Natural killer cell treated with Interleukin-12 subunit alpha and Interleukin-12 subunit beta and Interleukin-15 and Interleukin-18, amount 100 ng/mL, for 72 hours (primary cell): Measurements from ENCODE around the gene SERTM2. TPM values are rescaled to one million over a fixed set of nuclear protein-coding genes. Genes with fewer than 3 reads are reported as not detected.
"Not testable (repeated sequence)": the region's sequence is repeated elsewhere in the genome, so short reads cannot be mapped to it uniquely, and the experiment has no call there.

Source experiments
- ATAC-seq, 2 donors: fragments of 150-1000 bp; cut with Tn5 transposase in 1 of 2; sonication (Bioruptor Pico), chemical (Tn5 transposase) in 1 of 2; 2 replicates each; pipeline ENCODE4 v1.10.0; 2021
- DNase-seq: peaks from one replicate; pipeline ENCODE4 v3.0.0; 2022; ENCODE audit warnings: low spot score
- H3K27ac Mint-ChIP-seq, 2 donors: 1 replicate in 1 of 2; 2 replicates in 1 of 2; pipeline ENCODE4 v1.8.0; 2022; ENCODE audit warnings: mixed read lengths in 2 of 2, mild to moderate bottlenecking in 1 of 2, moderate library complexity in 1 of 2
- H3K27me3 Mint-ChIP-seq, 2 donors: 1 replicate in 1 of 2; 2 replicates in 1 of 2; pipeline ENCODE4 v1.8.0; 2022; ENCODE audit warnings: mixed read lengths in 2 of 2
- H3K36me3 Mint-ChIP-seq: one replicate; pipeline ENCODE4 v1.8.0; 2022; ENCODE audit warnings: mixed read lengths
- H3K4me1 Mint-ChIP-seq, 2 donors: 1 replicate in 1 of 2; 2 replicates in 1 of 2; pipeline ENCODE4 v1.8.0; 2022; ENCODE audit warnings: low read depth in 2 of 2, mixed read lengths in 2 of 2, mild to moderate bottlenecking in 1 of 2
- H3K4me3 Mint-ChIP-seq: one replicate; pipeline ENCODE4 v1.8.0; 2022; ENCODE audit warnings: mixed read lengths
- H3K9me3 Mint-ChIP-seq: 2 replicates; pipeline ENCODE4 v1.8.0; 2022; ENCODE audit warnings: mixed read lengths
- total RNA-seq, 2 donors: library from RNA; stranded (reverse); gene quantifications; one replicate each; pipeline ENCODE4 v1.2.3, GENCODE V29; 2022

Gene SERTM2
- total RNA-seq, 2 donors from 2014 or later: not detected

DNA sequence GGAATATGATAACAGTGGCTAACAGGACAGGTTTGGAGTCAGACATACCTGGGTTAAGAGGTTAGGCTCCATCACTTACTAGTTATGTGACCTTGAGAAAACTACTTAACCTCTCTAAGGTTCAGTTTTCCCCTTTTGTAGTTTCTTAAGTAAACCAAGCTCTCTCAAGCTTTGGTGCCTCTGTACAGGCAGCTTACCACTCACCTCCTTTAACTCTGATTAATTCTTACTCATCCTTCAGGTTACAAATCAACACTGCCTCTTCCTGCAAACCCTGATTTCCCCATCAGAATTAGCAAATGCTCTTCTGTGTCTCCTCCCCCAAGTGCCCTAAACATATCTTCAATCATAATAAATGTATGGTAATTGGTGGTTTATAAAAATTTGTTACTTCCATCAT, 3.5 kb upstream of the SERTM2 start:
- Mint-ChIP-seq H3K9me3 (no peaks in the 10 kb centered on the region), H3K27me3 (peaks cover 0 to 16% of the 10 kb centered on the region in 2 donors), H3K36me3 (no peaks in the 10 kb centered on the region), H3K27ac (no peak overlapping the region), H3K4me1 (no peaks in the 10 kb centered on the region), H3K4me3 (no peak overlapping the region)
- DNase-seq (no peak), ATAC-seq (no peak)

DNA sequence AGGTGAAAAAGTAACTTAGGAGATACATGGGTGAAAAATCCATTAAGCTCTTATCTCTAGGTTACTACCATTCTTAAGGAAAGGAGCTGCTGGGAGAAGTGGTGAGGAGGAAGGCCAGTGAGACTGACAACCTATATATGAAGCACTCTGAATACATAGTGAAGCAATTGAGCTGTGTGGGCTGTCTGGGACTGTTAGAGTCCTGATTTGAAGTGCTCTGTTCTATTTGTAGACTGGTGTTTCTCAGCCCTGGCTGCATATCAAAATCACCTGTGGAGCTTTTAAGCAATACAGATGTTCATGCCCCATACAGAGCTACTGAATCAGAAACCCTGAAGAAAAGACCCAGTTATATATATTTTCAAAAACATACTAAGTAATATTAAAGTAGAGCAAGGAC, 3.9 kb downstream of the SERTM2 start:
- Mint-ChIP-seq H3K27ac (no peak overlapping the region), H3K9me3 (no peaks in the 10 kb centered on the region), H3K4me1 (no peaks in the 10 kb centered on the region), H3K4me3 (no peak overlapping the region), H3K36me3 (no peaks in the 10 kb centered on the region), H3K27me3 (peaks cover 8 to 19% of the 10 kb centered on the region in 2 donors)
- ATAC-seq: no peak
- no peak for DNase-seq

GRCh38 chrX:111518667-111519066, 7.2 kb downstream of the SERTM2 start:
- no peak for ATAC-seq
- Mint-ChIP-seq H3K4me1 (no peaks in the 10 kb centered on the region), H3K27me3 (peaks cover 8 to 14% of the 10 kb centered on the region in 2 donors), H3K9me3 (no peaks in the 10 kb centered on the region), H3K4me3 (no peak overlapping the region), H3K27ac (no peak overlapping the region), H3K36me3 (no peaks in the 10 kb centered on the region)
- DNase-seq: no peak

GRCh38 chrX:111519215-111519614, 7.8 kb downstream of the SERTM2 start:
- Mint-ChIP-seq H3K27me3 (peaks cover 6 to 14% of the 10 kb centered on the region in 2 donors), H3K4me1 (no peaks in the 10 kb centered on the region)

DNA sequence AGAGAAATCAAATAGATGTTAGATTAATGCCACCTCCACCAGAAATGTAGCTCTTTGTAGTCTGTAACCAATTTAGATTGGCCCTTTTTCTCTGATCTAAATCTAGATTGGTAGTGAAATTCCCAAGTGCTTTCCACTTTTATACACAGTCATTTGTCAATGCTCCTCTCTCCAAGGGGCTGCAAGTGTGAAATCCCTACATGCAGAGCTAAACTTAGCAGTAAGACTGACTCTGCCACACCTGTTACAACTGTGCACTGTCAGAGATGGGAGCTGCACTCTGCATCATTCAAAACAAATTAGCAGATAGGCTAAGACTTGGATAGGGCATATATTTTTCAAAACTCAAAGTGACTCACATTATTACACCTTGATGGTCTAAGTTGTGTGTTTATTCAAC, 9.1 kb downstream of the SERTM2 start:
- no peaks in the 10 kb centered on the region for H3K9me3 Mint-ChIP-seq
- ATAC-seq: no peak
- H3K27me3 Mint-ChIP-seq: peaks cover 0 to 9% of the 10 kb centered on the region in 2 donors

More at GRCh38 chrX:111519215-111519614, 7.8 kb downstream of the SERTM2 start:
- H3K27ac Mint-ChIP-seq: no peak overlapping the region
- no peaks in the 10 kb centered on the region for H3K36me3 Mint-ChIP-seq
- DNase-seq (no peak), ATAC-seq (no peak)
- H3K9me3 Mint-ChIP-seq: no peaks in the 10 kb centered on the region
- H3K4me3 Mint-ChIP-seq: no peak overlapping the region

DNA sequence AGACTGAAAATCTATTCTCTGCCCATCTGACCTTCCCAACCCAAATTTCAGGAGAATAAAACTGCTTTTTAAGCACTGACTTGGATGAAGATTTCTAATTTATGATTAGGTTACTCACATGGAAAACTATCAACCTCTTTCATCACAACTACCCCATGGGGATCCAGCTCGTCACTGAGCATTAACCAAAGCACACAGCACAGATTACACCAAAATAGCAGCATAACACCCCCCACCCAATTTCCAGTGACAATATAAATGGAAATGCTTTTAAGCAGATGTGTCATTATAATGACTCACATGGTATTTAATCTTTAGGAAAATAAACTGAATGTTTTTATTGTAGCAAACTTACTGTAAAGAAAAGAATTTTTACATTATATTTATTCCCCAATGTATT, 9.7 kb downstream of the SERTM2 start:
- H3K27ac Mint-ChIP-seq: no peak overlapping the region
- peaks cover 0 to 6% of the 10 kb centered on the region in 2 donors for H3K27me3 Mint-ChIP-seq
- no peaks in the 10 kb centered on the region for H3K4me1 Mint-ChIP-seq
- H3K4me3 Mint-ChIP-seq: no peak overlapping the region
- ATAC-seq (no peak), DNase-seq (no peak)
- H3K9me3 Mint-ChIP-seq: no peaks in the 10 kb centered on the region
- no peaks in the 10 kb centered on the region for H3K36me3 Mint-ChIP-seq

More for the DNA sequence above, 9.1 kb downstream of the SERTM2 start:
- no peak for DNase-seq
- Mint-ChIP-seq H3K4me3 (no peak overlapping the region), H3K27ac (no peak overlapping the region), H3K4me1 (no peaks in the 10 kb centered on the region), H3K36me3 (no peaks in the 10 kb centered on the region)

DNA sequence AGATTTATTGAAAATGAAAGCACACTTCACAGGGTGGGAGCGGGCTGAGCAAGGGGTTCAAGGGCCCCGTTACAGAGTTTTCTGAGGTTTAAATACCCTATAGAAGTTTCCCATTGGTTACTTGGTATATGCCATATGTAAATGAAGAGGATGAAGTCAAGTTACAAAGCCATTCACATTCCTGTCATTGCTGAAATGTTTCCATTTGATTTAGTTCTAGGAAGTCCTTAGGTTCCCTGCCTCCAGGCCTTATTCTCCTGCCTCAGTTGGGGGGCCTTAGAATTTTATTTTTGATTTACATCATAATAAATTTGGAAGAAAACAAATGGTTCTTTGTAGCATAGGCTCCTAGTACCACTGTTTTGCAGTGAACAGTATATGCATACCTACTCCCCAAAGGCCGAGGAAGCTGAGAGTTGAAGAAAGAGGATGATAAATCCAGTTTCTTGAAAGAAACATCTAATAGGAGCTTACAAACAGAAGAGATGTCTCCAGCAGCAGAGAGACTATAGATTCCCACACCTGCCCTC, 31.8 kb downstream of the SERTM2 start:
- no peaks in the 10 kb centered on the region for H3K4me1 Mint-ChIP-seq
- H3K9me3 Mint-ChIP-seq: no peaks in the 10 kb centered on the region
- no peaks in the 10 kb centered on the region for H3K36me3 Mint-ChIP-seq
- ATAC-seq (no peak), DNase-seq (no peak)
- peaks cover 0 to 3% of the 10 kb centered on the region in 2 donors for H3K27me3 Mint-ChIP-seq
- no peak overlapping the region for H3K4me3 Mint-ChIP-seq
- no peak overlapping the region for H3K27ac Mint-ChIP-seq

GRCh38 chrX:111549235-111549634, 37.8 kb downstream of the SERTM2 start:
- not testable (repeated sequence) for H3K9me3 Mint-ChIP-seq

DNA sequence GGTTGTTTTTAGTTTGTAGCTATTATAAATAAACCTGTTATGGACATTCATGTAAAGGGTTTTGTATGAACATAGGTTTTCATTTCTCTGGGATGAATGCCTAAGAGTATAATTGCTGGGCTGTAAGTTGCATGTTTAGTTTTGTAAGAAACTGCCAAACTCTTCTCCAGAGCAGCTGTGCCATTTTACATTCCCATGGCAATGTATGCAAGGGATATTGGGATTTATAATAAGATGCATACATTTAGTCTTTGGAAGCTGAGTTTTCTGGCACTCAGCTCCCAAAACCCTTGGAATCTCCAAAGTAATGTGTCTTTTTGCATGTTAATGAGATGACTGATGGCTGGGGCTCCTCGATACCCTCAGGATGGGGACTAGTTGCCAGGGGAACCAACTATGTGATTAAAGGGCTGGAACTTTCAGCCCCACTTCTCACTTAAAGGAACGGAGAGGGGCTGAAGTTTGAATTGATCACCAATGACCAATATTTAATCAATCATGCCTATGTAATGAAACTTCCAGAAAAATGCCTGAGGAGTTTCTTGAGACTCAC, 44.0 kb downstream of the SERTM2 start:
- no peaks in the 10 kb centered on the region for H3K9me3 Mint-ChIP-seq
- H3K4me3 Mint-ChIP-seq: no peak overlapping the region
- peaks cover 0 to 4% of the 10 kb centered on the region in 2 donors for H3K27me3 Mint-ChIP-seq
- H3K4me1 Mint-ChIP-seq: no peaks in the 10 kb centered on the region
- no peak overlapping the region for H3K27ac Mint-ChIP-seq
- ATAC-seq (no peak), DNase-seq (no peak)
- no peaks in the 10 kb centered on the region for H3K36me3 Mint-ChIP-seq

More at GRCh38 chrX:111549235-111549634, 37.8 kb downstream of the SERTM2 start:
- H3K27me3 Mint-ChIP-seq: peaks cover 0 to 11% of the 10 kb centered on the region in 2 donors
- not testable (repeated sequence) for H3K36me3 Mint-ChIP-seq, ATAC-seq, H3K27ac Mint-ChIP-seq, H3K4me1 Mint-ChIP-seq, H3K4me3 Mint-ChIP-seq, DNase-seq

GRCh38 chrX:111560801-111561200, 49.4 kb downstream of the SERTM2 start:
- Mint-ChIP-seq H3K27ac (no peak overlapping the region), H3K9me3 (no peaks in the 10 kb centered on the region), H3K27me3 (peaks cover 0 to 6% of the 10 kb centered on the region in 2 donors), H3K36me3 (no peaks in the 10 kb centered on the region), H3K4me3 (no peak overlapping the region), H3K4me1 (no peaks in the 10 kb centered on the region)
- DNase-seq (no peak), ATAC-seq (no peak)

GRCh38 chrX:111561851-111562250, 50.4 kb downstream of the SERTM2 start:
- no peak overlapping the region for H3K27ac Mint-ChIP-seq
- H3K4me1 Mint-ChIP-seq: no peaks in the 10 kb centered on the region
- ATAC-seq: no peak
- H3K9me3 Mint-ChIP-seq: no peaks in the 10 kb centered on the region
- H3K27me3 Mint-ChIP-seq: peaks cover 0 to 6% of the 10 kb centered on the region in 2 donors
- H3K36me3 Mint-ChIP-seq: no peaks in the 10 kb centered on the region
- DNase-seq: no peak
- H3K4me3 Mint-ChIP-seq: no peak overlapping the region

GRCh38 chrX:111567542-111568255, 56.3 kb downstream of the SERTM2 start:
- H3K4me3 Mint-ChIP-seq: no peak overlapping the region
- ATAC-seq: no peak

GRCh38 chrX:111568354-111568753, 56.9 kb downstream of the SERTM2 start:
- Mint-ChIP-seq H3K4me1 (no peaks in the 10 kb centered on the region), H3K27me3 (peaks cover 0 to 8% of the 10 kb centered on the region in 2 donors), H3K27ac (no peak overlapping the region), H3K4me3 (no peak overlapping the region), H3K9me3 (no peaks in the 10 kb centered on the region), H3K36me3 (no peaks in the 10 kb centered on the region)
- ATAC-seq (no peak), DNase-seq (no peak)

More at GRCh38 chrX:111567542-111568255, 56.3 kb downstream of the SERTM2 start:
- Mint-ChIP-seq H3K4me1 (no peaks in the 10 kb centered on the region), H3K27ac (no peak overlapping the region), H3K27me3 (peaks cover 0 to 8% of the 10 kb centered on the region in 2 donors), H3K36me3 (no peaks in the 10 kb centered on the region), H3K9me3 (no peaks in the 10 kb centered on the region)
- no peak for DNase-seq

- Mint-ChIP-seq H3K27me3 (peaks cover 0 to 8% of the 10 kb centered on the region in 2 donors), H3K27ac (no peak overlapping the region), H3K4me1 (no peaks in the 10 kb centered on the region), H3K4me3 (no peak overlapping the region), H3K9me3 (no peaks in the 10 kb centered on the region), H3K36me3 (no peaks in the 10 kb centered on the region)
- ATAC-seq (no peak), DNase-seq (no peak)
Measured at GRCh38 chrX:111568817-111569216, 57.4 kb downstream of the SERTM2 start.
